ENCODE results near the gene AMMECR1L. TPM values are rescaled to one million over a fixed set of nuclear protein-coding genes. Genes with fewer than 3 reads are reported as not detected.
"Not testable (repeated sequence)": the region's sequence is repeated elsewhere in the genome, so short reads cannot be mapped to it uniquely, and the experiment has no call there.

The AMMECR1L gene
- total RNA-seq, 2 experiments from 2014 or later, result 14.7 to 15.7 TPM

DNA sequence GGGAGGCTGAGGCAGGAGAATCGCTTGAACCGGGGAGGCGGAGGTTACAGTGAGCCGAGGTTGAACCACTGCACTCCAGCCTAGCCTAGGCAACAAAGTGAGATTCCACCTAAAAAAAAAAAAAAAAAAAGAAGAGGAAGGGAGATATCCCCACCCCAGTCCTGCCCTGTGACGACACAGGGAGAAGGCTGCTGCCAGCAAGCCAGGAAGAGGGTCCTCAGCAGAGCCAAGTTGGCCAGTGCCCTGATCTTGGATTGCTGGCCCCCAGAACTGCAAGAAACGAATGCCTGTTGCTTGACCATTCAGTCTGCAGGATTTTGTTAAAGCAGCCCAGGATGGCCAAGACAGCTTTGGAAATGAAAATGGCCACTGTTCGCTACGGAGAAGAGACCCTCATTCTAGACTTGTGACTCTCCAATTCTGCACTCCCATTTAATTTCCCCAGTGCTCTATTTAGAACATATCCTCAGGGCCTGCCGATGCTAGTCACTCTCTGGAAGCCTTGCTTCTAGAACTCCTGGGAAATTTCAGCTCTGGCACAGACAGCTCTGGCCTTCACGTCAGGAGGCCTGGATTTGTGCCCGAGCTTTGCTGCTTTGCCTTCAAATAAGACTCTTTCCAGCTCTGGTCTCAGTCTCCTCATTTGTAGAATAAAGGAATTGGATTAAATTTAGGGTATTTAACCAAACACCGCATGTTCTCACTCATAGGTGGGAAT lies 15.7 kb upstream of the AMMECR1L start:
- Mint-ChIP-seq H3K9me3 (no peaks in the 10 kb centered on the region), H3K27me3 (peaks cover 9% of the 10 kb centered on the region), H3K27ac (no peak overlapping the region), H3K4me1 (no peaks in the 10 kb centered on the region), H3K36me3 (no peaks in the 10 kb centered on the region), H3K4me3 (no peak overlapping the region)
- POLR2A ChIA-PET, result no interaction called here
- ATAC-seq (ENCODE audit: low read depth) (no peak), DNase-seq (no peak)

DNA sequence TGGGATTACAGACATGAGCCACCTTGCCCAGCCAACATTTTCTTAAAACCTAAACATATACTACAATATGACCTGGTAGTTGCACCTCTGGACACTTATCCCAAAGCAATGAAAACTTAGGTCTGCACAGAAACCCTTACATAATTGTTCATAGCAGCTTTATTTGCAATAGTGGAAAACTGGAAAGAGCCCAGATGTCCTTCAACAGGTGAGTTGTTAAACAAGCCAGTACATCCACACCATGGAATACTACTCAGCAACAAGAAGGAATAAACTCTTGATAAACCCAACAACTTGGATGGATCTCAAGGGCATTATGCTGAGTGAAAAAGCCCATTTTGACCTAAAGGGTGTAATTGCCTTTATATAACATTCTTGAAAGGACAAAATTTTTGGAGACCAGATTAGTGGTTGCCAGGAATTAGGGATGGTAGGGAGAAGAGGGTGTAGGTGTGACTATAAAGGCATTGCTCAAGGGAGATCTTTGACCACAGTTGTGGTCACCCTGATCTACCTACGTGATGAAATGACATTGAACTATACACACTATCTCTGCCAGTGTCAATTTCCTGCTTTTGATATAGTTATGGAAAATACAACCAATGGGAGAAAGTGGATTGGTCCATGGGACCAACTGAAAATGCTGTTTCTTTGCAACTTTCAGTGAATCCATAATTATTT lies 11.9 kb upstream of the AMMECR1L start:
- DNase-seq (no peak), ATAC-seq (ENCODE audit: low read depth) (no peak)
- no peaks in the 10 kb centered on the region for H3K4me1 Mint-ChIP-seq
- H3K27ac Mint-ChIP-seq, result no peak overlapping the region
- no peaks in the 10 kb centered on the region for H3K9me3 Mint-ChIP-seq
- no peaks in the 10 kb centered on the region for H3K36me3 Mint-ChIP-seq
- POLR2A ChIA-PET, result no interaction called here
- H3K27me3 Mint-ChIP-seq, result peaks cover 4% of the 10 kb centered on the region
- H3K4me3 Mint-ChIP-seq, result no peak overlapping the region

DNA sequence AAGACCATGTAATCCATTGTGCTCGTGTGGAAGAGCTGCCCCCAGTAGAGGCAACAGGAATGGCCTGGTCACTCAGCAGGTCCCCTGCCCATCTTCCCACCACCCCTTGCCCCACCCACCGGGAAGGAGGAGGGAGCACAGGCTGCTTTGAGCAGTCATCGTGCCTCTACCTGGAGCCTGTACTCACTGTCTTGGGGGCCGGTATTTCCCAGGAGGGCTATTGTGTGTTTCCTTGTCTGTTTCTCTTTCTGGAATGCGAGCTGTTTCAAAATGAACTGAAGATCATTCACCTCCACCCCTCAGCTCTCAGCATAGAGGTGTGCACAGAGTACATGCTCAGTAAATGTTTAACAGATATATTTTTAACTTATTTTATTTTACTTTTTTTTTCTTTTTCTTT lies 7.7 kb upstream of the AMMECR1L start:
- no peak for ATAC-seq (ENCODE audit: low read depth)
- POLR2A ChIA-PET, result no interaction called here
- H3K4me1 Mint-ChIP-seq, result peaks cover 9% of the 10 kb centered on the region
- no peak for DNase-seq
- H3K36me3 Mint-ChIP-seq, result peaks cover 2% of the 10 kb centered on the region
- H3K27me3 Mint-ChIP-seq, result no peaks in the 10 kb centered on the region
- H3K27ac Mint-ChIP-seq, result no peak overlapping the region
- no peak overlapping the region for H3K4me3 Mint-ChIP-seq
- no peaks in the 10 kb centered on the region for H3K9me3 Mint-ChIP-seq

DNA sequence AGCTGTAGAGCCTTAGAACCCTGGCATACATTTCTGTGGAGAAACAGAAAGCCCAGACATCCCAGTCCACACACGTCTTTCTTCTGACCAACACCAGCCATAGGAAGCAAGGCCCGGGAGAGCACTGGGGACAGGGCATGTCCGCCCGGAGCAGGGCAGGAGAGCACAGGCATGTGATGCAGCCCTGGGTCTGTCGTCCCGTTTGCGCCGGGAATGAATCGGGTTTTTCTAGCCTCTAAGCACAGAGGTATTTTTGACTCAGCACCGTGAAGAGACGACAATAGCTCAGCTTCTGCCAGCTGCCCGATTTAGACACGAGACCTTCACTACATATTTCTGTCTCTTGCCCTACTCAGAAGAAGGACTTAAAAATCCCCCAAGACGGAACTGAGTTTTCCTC lies 7.3 kb upstream of the AMMECR1L start:
- no peak overlapping the region for H3K27ac Mint-ChIP-seq
- DNase-seq, result no peak
- peaks cover 10% of the 10 kb centered on the region for H3K4me1 Mint-ChIP-seq
- no peaks in the 10 kb centered on the region for H3K27me3 Mint-ChIP-seq
- no peak overlapping the region for H3K4me3 Mint-ChIP-seq
- H3K36me3 Mint-ChIP-seq, result peaks cover 2% of the 10 kb centered on the region
- no peak for ATAC-seq (ENCODE audit: low read depth)
- POLR2A ChIA-PET, result no interaction called here
- no peaks in the 10 kb centered on the region for H3K9me3 Mint-ChIP-seq

DNA sequence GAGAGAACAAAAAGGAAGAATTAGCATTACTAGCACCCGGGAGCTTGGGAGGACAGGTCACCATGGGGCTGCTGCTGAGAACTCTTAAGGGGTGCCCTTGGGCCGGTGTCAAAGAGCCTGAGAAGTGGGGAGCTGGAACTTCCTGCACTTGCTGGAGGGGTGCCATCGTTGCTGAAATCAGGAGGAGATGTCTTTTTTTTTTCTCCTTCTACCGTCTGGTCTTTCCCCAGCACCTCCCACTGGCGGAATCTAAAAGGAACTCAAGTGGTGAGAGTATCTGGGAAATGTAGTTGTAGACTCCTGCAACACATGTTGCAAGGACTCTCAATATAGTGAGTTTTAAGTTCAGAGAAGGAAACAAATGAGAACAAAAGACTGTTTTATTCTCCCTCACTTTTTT lies 6.1 kb upstream of the AMMECR1L start:
- Mint-ChIP-seq H3K27ac (no peak overlapping the region), H3K4me3 (no peak overlapping the region), H3K36me3 (peaks cover 2% of the 10 kb centered on the region), H3K4me1 (peaks cover 16% of the 10 kb centered on the region), H3K9me3 (no peaks in the 10 kb centered on the region), H3K27me3 (no peaks in the 10 kb centered on the region)
- POLR2A ChIA-PET, result no interaction called here
- DNase-seq (no peak), ATAC-seq (ENCODE audit: low read depth) (no peak)

DNA sequence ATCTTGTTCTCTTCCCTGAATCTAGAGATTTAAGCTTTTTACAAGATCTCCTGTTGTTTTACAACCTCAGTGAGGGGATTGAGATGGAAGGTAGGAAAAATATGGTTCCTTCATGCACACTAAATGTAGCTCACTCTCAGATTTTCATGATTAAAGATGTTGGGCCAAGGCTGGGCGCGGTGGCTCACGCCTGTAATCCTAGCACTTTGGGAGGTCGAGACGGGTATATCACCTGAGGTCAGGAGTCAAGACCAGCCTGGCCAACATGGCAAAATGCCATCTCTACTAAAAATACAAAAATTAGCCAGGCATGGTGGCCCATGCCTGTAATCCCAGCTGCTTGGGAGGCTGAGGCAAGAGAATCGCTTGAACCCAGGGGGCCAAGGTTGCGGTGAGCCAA lies 5.0 kb upstream of the AMMECR1L start:
- peaks cover 16% of the 10 kb centered on the region for H3K4me1 Mint-ChIP-seq
- H3K9me3 Mint-ChIP-seq; H3K4me3 Mint-ChIP-seq; ATAC-seq (ENCODE audit: low read depth); H3K36me3 Mint-ChIP-seq; POLR2A ChIA-PET; H3K27ac Mint-ChIP-seq; DNase-seq; H3K27me3 Mint-ChIP-seq: not testable (repeated sequence)

DNA sequence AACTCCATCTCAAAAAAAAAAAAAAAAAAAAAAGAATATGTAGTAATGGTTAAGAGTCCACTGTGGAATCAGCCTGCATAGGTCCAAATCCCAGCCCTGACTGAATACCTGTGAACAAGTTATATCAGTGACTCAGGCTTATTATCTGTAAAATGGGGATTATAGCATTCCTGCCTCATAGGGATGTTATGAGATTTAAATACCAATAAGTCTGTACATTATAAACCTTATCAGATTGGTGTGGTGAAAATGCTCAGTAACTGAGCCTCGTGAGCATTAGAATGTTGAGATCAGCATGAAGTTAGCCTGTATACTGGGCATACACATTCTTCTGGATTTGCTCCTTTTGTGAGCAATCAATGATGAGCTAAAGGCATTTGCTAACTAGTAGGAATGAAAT lies 3.0 kb upstream of the AMMECR1L start:
- Mint-ChIP-seq H3K4me3 (no peak overlapping the region), H3K9me3 (no peaks in the 10 kb centered on the region), H3K36me3 (peaks cover 7% of the 10 kb centered on the region), H3K4me1 (peaks cover 28% of the 10 kb centered on the region), H3K27ac (no peak overlapping the region), H3K27me3 (no peaks in the 10 kb centered on the region)
- no peak for ATAC-seq (ENCODE audit: low read depth)
- POLR2A ChIA-PET, result no interaction called here
- DNase-seq, result no peak

DNA sequence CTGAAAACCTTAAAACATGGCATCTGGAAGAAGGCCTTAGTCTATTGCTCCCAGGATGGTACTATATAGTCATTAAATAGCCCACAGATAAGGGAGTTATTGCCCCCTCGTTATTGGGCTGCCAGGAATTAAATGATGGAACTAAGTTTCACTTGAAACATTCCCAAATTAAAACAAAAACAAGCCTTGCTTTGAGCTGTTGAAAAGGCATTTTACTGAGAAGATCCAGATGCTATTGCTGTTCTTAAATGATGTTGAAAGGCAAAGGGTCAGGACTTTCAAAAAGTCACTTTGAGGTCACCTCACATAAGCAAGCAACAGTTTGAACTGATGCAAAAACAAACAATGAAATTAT lies 2.0 kb upstream of the AMMECR1L start:
- H3K27ac Mint-ChIP-seq, result no peak overlapping the region

DNA sequence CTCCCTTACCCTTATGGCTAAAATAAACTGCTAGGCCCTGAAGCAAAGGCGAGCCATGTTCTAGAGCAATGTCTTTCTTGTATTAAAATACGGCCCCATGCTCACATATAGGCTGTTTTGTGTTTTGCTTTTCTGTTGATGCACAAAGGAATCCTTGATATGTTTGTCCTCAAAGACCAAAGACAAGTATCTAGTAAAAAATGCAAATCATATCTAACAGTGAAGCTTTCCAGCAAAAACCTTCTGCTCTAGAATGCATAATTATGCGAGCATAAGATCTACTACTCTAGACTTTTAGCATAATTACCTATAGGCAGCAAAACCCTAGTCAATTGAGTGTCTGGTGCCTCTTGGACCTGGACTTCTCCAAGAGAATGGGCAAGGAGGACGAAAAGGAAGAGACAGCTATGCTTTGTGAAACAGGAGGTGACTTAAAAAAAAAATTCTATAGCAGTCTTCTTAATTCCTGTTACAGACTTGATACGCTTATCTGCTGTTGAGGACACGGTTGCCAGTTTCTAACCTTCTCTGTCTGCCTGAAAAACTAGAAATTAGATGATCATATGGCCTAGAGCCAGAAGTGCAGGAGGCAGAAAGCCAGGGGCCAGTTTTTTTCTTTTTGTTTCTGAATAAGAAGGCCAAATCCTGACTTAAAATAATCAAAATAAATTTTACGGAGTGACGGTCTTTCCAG lies 1.5 kb upstream of the AMMECR1L start:
- peak overlapping the region; percentile 88 for H3K4me3 Mint-ChIP-seq
- peaks cover 31% of the 10 kb centered on the region for H3K4me1 Mint-ChIP-seq
- no peak for DNase-seq
- H3K9me3 Mint-ChIP-seq, result no peaks in the 10 kb centered on the region
- ATAC-seq (ENCODE audit: low read depth), result no peak
- peak overlapping the region; percentile 79 for H3K27ac Mint-ChIP-seq
- peaks cover 11% of the 10 kb centered on the region for H3K36me3 Mint-ChIP-seq
- POLR2A ChIA-PET, result interaction anchor here (0.6 to 1.5 kb wide), 2 partner anchors 13 to 204 kb away, joined by 3 to 4 read pairs; partner anchors contain the start of gene UGGT1
- H3K27me3 Mint-ChIP-seq, result no peaks in the 10 kb centered on the region

More for the DNA sequence above, 2.0 kb upstream of the AMMECR1L start:
- Mint-ChIP-seq H3K9me3 (no peaks in the 10 kb centered on the region), H3K27me3 (no peaks in the 10 kb centered on the region), H3K4me1 (peaks cover 31% of the 10 kb centered on the region), H3K4me3 (no peak overlapping the region), H3K36me3 (peaks cover 7% of the 10 kb centered on the region)
- ATAC-seq (ENCODE audit: low read depth), result no peak
- no peak for DNase-seq
- POLR2A ChIA-PET, result interaction anchor here (1.5 kb wide), 1 partner anchor 203 kb away, joined by 4 read pairs; the partner anchor contains the start of gene UGGT1

DNA sequence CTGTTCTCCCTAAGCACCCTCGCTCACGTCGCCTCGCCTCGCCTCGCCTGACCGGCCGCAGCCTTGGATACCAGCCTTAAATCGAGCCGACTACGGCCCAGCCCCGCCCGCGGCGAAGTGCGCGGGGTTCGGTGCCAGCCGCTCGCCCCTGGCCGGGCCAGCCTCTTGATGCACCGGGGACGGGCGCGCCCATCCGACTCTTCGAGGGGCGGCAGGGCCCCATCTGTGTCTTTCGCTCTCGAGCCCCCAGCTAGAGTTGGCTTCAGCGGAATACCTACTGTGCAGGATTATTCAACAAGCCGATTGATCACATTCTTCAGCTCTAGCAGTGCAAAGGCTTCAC lies 808 bp upstream of the AMMECR1L start:
- Mint-ChIP-seq H3K4me1 (peaks cover 34% of the 10 kb centered on the region), H3K27ac (peak overlapping the region; percentile 79), H3K36me3 (peaks cover 14% of the 10 kb centered on the region), H3K4me3 (peak overlapping the region; percentile 80)
- POLR2A ChIA-PET, result interaction anchor here (0.6 to 1.5 kb wide), 2 partner anchors 13 to 204 kb away, joined by 3 to 4 read pairs; partner anchors contain the start of gene UGGT1
- DNase-seq, H3K27me3 Mint-ChIP-seq, H3K9me3 Mint-ChIP-seq: not testable (repeated sequence)
- ATAC-seq (ENCODE audit: low read depth), result peak; percentile 24

DNA sequence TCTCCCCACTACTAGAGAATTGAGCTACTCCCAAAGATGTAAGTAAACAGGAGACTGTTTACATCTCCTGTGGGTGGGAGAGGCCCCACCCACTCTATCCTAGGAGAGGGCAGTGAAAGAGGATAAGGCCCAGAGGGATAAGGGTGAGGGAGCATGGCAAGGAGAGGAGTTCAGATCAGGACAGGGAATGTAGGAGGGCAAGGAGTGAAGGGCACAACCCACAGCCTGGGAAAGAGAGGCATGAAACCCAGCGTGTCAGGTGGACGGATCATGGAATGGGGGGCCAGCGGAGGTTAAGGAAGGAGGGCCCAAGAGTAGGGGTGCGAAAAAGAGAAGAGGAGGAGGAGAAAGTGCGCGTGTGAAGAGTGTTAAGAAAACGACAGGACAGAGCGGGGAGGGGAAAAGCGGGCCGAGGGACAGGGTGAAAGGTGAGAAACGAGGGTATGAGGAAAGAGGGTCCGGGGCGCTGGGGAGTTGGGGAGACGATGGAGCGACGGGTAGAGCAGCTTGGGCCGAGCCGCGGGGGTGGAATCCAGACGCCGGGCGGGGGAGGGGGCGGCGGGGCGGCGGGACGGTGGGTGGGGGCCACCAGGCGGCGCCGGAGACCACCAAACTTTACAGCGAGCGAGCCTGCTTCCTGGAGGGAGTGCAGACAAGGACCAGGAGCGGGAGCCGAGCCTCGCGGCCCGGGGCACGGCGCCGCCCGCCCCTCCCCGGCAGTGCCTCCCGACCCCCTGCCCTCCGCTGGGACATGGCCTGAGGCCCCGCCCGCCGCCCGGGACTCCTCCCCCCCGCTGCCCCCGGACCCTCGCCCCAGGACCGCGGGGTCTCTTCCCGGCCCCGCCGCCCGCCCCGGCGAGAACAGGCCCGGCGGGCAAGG lies 655 bp downstream of the AMMECR1L start:
- peaks cover 30% of the 10 kb centered on the region for H3K4me1 Mint-ChIP-seq
- peak overlapping the region; percentile 93 for H3K4me3 Mint-ChIP-seq

DNA sequence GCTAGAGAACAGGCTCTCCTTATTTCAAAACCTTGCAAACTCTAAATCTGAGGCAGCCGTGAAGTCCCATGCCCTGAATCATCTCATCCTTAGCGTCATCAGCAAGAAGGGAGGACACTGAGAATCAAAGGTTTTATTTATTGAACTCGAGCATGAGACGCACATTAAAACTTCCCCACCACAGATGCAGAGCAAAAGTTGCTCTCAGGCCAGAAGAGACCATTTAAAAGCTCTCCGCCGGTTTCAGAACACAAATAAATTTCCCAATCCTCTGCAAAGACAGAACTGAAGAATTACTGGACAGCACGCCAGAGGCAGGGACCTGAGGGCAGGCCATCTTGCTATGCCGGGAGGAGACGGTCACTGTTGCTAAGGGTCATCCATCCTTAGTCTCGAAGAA lies 1.3 kb downstream of the AMMECR1L start:
- H3K4me1 Mint-ChIP-seq, result peaks cover 30% of the 10 kb centered on the region
- no peak for ATAC-seq (ENCODE audit: low read depth)
- POLR2A ChIA-PET, result interaction anchor here (0.8 kb wide), 1 partner anchor 207 kb away, joined by 3 read pairs; no protein-coding TSS in a partner anchor

More for the DNA sequence above, 655 bp downstream of the AMMECR1L start:
- H3K27me3 Mint-ChIP-seq, H3K9me3 Mint-ChIP-seq: not testable (repeated sequence)
- POLR2A ChIA-PET, result interaction anchor here (0.8 kb wide), 1 partner anchor 206 kb away, joined by 3 read pairs; no protein-coding TSS in a partner anchor
- H3K36me3 Mint-ChIP-seq, result peaks cover 13% of the 10 kb centered on the region
- ATAC-seq (ENCODE audit: low read depth) (peak; percentile 6), DNase-seq (peak; percentile 61)
- peak overlapping the region; percentile 91 for H3K27ac Mint-ChIP-seq

DNA sequence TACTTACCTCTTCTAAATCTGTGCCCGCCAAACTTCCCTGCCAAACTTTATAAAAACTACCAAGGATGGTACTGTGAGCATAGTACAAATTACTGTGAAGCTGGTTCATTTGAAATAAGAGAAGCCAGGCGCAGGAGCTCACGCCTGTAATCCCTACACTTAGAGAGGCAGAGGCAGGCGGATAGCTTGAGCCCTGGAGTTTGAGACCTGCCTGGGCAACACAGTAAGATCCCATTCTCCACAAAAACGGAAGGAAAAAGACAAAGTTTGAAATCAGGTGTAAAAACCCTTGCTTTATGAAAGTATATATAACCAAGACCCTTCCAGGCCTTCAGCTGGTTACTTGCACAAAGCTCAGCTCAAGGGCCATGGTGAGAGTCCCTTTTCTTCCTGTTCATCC lies 5.9 kb downstream of the AMMECR1L start:
- H3K4me3 Mint-ChIP-seq, result no peak overlapping the region
- H3K27me3 Mint-ChIP-seq, result no peaks in the 10 kb centered on the region
- no peak for ATAC-seq (ENCODE audit: low read depth)
- no peak overlapping the region for H3K27ac Mint-ChIP-seq
- POLR2A ChIA-PET, result no interaction called here
- H3K9me3 Mint-ChIP-seq, result no peaks in the 10 kb centered on the region
- H3K4me1 Mint-ChIP-seq, result peaks cover 37% of the 10 kb centered on the region
- no peak for DNase-seq
- peaks cover 16% of the 10 kb centered on the region for H3K36me3 Mint-ChIP-seq

More for the DNA sequence above, 1.3 kb downstream of the AMMECR1L start:
- no peaks in the 10 kb centered on the region for H3K9me3 Mint-ChIP-seq
- H3K27ac Mint-ChIP-seq, result peak overlapping the region; percentile 91
- DNase-seq, result no peak
- peak overlapping the region; percentile 93 for H3K4me3 Mint-ChIP-seq
- no peaks in the 10 kb centered on the region for H3K27me3 Mint-ChIP-seq
- H3K36me3 Mint-ChIP-seq, result peaks cover 13% of the 10 kb centered on the region

Measured in activated naive CD8-positive, alpha-beta T cell treated with anti-CD3 and anti-CD28 coated beads, Interleukin-2, amount 10 ng/mL, durations not matched to agents 7 days and 5 days (primary cell).